ENCODE results near the gene EDNRB.

The EDNRB gene

DNA sequence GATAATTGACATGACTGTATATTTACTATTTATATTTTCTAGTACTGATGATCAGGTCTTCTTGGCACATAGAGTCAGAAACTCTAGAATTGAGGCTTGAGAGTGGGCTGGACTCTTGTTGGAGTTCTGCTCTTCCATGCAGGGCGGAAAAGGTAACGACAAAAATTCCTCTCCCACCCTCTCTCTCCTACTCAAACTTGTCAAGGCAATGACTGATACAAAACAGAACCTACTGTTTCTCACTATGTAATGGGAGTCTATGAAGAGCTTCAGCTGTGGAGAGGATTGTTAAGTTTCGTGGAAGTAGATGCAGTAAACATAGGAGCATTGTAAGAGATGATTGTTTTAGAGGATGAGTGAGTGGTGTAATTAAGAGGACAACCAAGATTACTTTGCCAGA, 8.8 kb downstream of the EDNRB start:
- Mint-ChIP-seq H3K27me3 (peaks cover 7% of the 10 kb centered on the region), H3K36me3 (no peaks in the 10 kb centered on the region), H3K4me1 (ENCODE audit: low read depth) (no peaks in the 10 kb centered on the region), H3K9me3 (ENCODE audit: low read depth) (no peaks in the 10 kb centered on the region), H3K4me3 (no peak overlapping the region), H3K27ac (no peak overlapping the region)

- Mint-ChIP-seq H3K36me3 (no peaks in the 10 kb centered on the region), H3K9me3 (ENCODE audit: low read depth) (no peaks in the 10 kb centered on the region), H3K27ac (no peak overlapping the region), H3K27me3 (peaks cover 3% of the 10 kb centered on the region), H3K4me3 (no peak overlapping the region), H3K4me1 (ENCODE audit: low read depth) (no peaks in the 10 kb centered on the region)
Measured at GRCh38 chr13:77908531-77908930, 10.1 kb downstream of the EDNRB start.

GRCh38 chr13:77907666-77908341, 10.8 kb downstream of the EDNRB start:
- Mint-ChIP-seq H3K27ac (no peak overlapping the region), H3K4me1 (ENCODE audit: low read depth) (no peaks in the 10 kb centered on the region), H3K27me3 (peaks cover 3% of the 10 kb centered on the region), H3K4me3 (no peak overlapping the region), H3K9me3 (ENCODE audit: low read depth) (peaks cover 1% of the 10 kb centered on the region), H3K36me3 (no peaks in the 10 kb centered on the region)

DNA sequence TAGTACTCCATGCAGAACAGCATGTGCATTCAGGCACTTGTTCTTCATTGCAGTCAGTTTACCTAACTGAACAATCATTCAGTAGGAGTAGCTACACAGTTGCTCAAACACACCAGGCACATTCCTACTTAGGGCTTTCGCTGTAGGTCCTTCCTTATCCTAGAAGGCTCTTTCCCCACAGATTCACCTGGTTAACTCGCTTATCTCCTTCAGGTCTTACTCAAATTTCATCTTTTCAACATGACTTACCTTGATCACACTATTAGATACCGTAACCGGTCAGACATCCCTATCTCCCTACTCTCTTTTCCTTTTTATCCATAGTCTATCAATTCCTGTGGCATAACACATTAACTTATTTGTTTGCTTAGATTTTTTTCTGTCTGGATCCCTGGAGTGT, 14.6 kb downstream of the EDNRB start:
- Mint-ChIP-seq H3K27me3 (no peaks in the 10 kb centered on the region), H3K36me3 (no peaks in the 10 kb centered on the region), H3K4me1 (ENCODE audit: low read depth) (no peaks in the 10 kb centered on the region), H3K9me3 (ENCODE audit: low read depth) (peaks cover 5% of the 10 kb centered on the region), H3K4me3 (no peak overlapping the region), H3K27ac (no peak overlapping the region)

DNA sequence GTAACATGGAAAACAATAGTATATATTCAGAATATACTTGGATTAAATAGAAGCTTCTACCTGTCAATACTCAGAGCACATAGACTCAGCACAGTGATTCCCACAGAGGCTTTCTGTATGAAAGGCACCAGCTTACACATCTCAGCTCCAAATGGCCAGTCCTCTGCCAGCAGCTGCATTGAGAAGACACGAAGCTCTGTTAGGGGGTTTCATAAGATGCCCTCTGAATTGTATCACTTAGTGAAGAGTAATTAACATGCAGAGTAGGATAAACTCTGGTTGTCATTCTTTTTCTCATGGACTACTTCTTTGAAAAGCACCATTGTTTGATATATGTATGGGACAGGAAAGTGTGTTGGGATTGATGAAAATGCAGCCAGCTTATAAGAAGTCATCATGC, 15.2 kb downstream of the EDNRB start:
- Mint-ChIP-seq H3K9me3 (ENCODE audit: low read depth) (peaks cover 5% of the 10 kb centered on the region), H3K4me3 (no peak overlapping the region), H3K4me1 (ENCODE audit: low read depth) (no peaks in the 10 kb centered on the region), H3K36me3 (no peaks in the 10 kb centered on the region), H3K27ac (no peak overlapping the region), H3K27me3 (no peaks in the 10 kb centered on the region)

DNA sequence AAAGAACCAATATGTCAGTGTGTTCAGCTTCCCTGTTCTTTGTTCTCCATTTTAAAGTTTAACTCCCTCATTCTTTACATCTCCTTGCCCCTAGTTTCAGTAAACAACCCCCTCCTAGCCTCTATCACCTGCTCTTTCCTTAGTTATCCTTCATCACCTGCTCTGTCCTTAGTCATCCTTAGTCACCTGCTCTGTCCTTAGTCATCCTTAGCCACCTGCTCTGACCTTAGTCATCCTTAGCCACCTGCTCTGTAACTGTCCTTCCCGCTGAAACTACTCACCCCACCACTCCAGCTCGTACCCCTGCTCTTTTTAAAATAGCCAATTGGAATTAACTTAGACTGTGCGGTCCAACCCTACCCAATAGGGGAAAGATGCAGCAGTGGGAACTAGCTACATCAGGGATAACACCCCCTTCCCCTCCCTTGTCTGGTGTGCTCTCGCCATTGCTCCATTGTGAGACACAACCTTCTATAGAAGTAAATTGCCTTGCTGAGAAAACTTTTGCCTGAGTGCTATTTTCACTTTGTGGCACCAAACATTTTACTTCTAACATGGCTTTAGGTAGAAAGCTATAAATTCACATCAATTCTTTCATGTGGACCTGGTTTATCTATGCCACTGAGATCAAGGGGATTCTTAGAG, 16.2 kb downstream of the EDNRB start:
- no peaks in the 10 kb centered on the region for H3K36me3 Mint-ChIP-seq
- no peak overlapping the region for H3K4me3 Mint-ChIP-seq
- H3K27me3 Mint-ChIP-seq: no peaks in the 10 kb centered on the region
- no peak overlapping the region for H3K27ac Mint-ChIP-seq
- peaks cover 5% of the 10 kb centered on the region for H3K9me3 Mint-ChIP-seq (ENCODE audit: low read depth)
- H3K4me1 Mint-ChIP-seq (ENCODE audit: low read depth): no peaks in the 10 kb centered on the region

GRCh38 chr13:77898097-77898496, 20.5 kb downstream of the EDNRB start:
- Mint-ChIP-seq H3K27ac (no peak overlapping the region), H3K4me3 (no peak overlapping the region), H3K9me3 (ENCODE audit: low read depth) (peaks cover 5% of the 10 kb centered on the region), H3K36me3 (no peaks in the 10 kb centered on the region), H3K4me1 (ENCODE audit: low read depth) (no peaks in the 10 kb centered on the region), H3K27me3 (no peaks in the 10 kb centered on the region)

DNA sequence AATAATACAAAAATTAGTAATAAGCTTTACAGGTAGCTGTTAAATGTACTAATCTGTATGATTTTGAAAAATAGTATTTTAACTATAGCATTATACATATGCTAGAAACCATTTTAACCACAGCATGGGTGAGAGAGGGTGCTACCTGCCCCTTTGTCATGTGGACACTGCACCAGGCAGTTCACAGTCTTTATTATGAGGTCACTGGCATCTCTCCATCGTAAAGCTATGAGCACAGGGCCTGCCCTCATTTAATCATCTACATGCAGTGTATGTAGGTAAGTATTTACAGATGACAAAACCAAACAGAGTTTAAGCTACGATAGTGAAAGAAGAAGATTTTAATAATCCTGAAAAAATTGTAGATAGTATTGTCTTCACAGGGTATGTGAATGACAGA, 21.7 kb downstream of the EDNRB start:
- Mint-ChIP-seq H3K27me3 (no peaks in the 10 kb centered on the region), H3K27ac (no peak overlapping the region), H3K9me3 (ENCODE audit: low read depth) (no peaks in the 10 kb centered on the region), H3K4me3 (no peak overlapping the region), H3K4me1 (ENCODE audit: low read depth) (no peaks in the 10 kb centered on the region), H3K36me3 (no peaks in the 10 kb centered on the region)

GRCh38 chr13:77896536-77896935, 22.1 kb downstream of the EDNRB start:
- Mint-ChIP-seq H3K27ac (no peak overlapping the region), H3K9me3 (ENCODE audit: low read depth) (no peaks in the 10 kb centered on the region), H3K36me3 (no peaks in the 10 kb centered on the region), H3K27me3 (no peaks in the 10 kb centered on the region), H3K4me1 (ENCODE audit: low read depth) (no peaks in the 10 kb centered on the region), H3K4me3 (no peak overlapping the region)

DNA sequence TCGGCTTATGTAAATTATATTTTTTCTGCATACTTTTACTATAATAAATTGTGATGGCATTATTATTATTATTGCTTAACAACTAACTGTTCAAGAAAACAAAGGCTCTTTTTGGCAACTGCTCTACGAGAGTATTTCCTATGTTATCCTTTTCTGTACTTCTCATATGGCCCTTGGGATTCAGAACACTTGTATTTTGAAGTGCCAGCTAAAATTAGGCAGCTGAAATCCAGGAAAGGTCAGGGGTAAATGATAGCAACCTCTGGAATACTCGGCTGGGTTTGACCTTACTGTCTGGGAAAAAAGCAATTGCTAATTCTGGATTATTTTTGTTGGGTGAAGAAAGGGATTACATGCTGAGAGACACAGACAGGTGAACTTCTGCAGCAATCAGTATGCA, 23.9 kb downstream of the EDNRB start:
- no peak overlapping the region for H3K27ac Mint-ChIP-seq
- H3K4me3 Mint-ChIP-seq: no peak overlapping the region
- no peaks in the 10 kb centered on the region for H3K36me3 Mint-ChIP-seq
- no peaks in the 10 kb centered on the region for H3K27me3 Mint-ChIP-seq
- H3K9me3 Mint-ChIP-seq (ENCODE audit: low read depth): no peaks in the 10 kb centered on the region
- H3K4me1 Mint-ChIP-seq (ENCODE audit: low read depth): no peaks in the 10 kb centered on the region

DNA sequence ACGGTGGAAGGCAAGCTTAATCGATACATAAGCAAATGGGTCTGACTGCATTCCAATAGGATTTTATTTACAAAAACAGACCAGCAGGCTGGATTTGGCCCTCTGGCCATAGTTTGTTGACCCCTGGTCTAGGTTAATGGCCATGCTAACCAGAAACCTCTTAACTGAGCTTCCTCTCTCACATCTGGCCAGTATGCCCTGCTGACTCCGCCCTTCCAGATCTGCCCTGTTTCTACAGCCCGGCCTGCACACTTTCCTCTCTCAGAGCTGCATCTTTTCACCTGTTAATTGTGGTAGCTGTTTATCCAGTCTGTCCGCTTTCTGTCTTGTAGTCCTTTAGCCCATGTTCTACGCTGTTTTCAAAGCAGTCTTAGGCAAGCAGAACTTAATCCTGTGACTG, 25.6 kb downstream of the EDNRB start:
- H3K27ac Mint-ChIP-seq: no peak overlapping the region
- no peaks in the 10 kb centered on the region for H3K36me3 Mint-ChIP-seq
- no peaks in the 10 kb centered on the region for H3K27me3 Mint-ChIP-seq
- no peaks in the 10 kb centered on the region for H3K4me1 Mint-ChIP-seq (ENCODE audit: low read depth)
- no peaks in the 10 kb centered on the region for H3K9me3 Mint-ChIP-seq (ENCODE audit: low read depth)
- no peak overlapping the region for H3K4me3 Mint-ChIP-seq

DNA sequence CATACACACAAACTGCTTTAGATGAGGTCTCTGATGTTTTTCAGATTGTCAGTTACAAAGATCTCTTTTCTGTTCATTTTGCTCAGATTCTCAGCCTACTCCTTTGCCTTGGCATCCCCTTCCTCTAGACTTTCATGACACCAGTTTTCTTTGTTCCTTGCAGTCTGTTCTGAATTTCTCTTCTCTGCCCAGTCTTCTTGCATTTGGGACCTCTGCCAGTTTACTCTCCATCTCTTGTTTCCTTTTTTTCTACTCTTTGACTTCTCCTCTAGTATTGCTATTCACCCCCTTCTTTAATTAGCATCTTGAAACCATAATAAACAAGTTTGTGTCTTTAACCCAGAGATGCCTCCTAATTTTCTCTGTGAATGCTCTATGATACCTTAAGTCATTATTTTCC, 26.1 kb downstream of the EDNRB start:
- Mint-ChIP-seq H3K27me3 (no peaks in the 10 kb centered on the region), H3K36me3 (no peaks in the 10 kb centered on the region), H3K4me3 (no peak overlapping the region), H3K9me3 (ENCODE audit: low read depth) (no peaks in the 10 kb centered on the region), H3K27ac (no peak overlapping the region), H3K4me1 (ENCODE audit: low read depth) (no peaks in the 10 kb centered on the region)

DNA sequence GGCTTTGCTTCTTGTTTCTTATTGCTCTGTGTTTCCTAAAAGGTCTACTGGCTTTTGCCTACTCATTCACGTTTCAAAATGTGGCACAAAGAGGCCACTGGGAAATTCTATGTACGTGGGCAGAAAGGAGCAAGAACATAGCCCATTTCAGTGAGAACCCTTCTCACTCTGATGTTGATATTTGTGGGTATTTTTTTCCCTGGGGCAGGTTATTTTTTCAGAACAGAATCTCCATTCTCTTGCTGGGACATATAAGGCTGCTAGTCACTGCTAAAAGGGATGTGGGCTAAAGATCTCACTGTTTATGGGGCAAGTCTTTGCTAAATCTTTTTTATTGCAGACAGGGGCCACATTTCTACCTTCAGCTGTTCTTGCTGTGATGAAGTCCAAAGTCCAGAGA, 27.1 kb downstream of the EDNRB start:
- no peaks in the 10 kb centered on the region for H3K4me1 Mint-ChIP-seq (ENCODE audit: low read depth)
- no peak overlapping the region for H3K27ac Mint-ChIP-seq
- peaks cover 2% of the 10 kb centered on the region for H3K27me3 Mint-ChIP-seq
- H3K36me3 Mint-ChIP-seq: no peaks in the 10 kb centered on the region
- no peak overlapping the region for H3K4me3 Mint-ChIP-seq
- no peaks in the 10 kb centered on the region for H3K9me3 Mint-ChIP-seq (ENCODE audit: low read depth)

DNA sequence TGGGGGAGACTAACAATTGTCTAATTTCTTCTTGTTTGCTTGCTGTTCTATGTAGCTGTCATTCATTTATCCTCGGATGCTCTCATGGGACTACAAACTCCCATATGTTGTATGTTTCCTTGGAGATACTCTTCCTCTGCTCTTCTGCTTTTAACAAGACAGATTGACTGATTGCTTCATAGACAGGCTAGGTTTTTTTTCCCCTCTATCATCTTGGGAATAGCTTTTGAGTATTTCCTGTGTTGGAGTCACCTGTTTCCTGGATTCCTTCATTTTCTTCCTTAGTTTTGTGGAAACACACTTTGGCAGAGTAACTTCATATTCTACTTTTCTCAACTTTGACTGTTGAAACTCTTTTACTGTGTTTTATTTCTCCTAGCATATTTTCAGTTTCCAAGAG, 27.6 kb downstream of the EDNRB start:
- Mint-ChIP-seq H3K4me1 (ENCODE audit: low read depth) (no peaks in the 10 kb centered on the region), H3K27ac (no peak overlapping the region), H3K27me3 (peaks cover 2% of the 10 kb centered on the region), H3K9me3 (ENCODE audit: low read depth) (no peaks in the 10 kb centered on the region), H3K36me3 (no peaks in the 10 kb centered on the region), H3K4me3 (no peak overlapping the region)

DNA sequence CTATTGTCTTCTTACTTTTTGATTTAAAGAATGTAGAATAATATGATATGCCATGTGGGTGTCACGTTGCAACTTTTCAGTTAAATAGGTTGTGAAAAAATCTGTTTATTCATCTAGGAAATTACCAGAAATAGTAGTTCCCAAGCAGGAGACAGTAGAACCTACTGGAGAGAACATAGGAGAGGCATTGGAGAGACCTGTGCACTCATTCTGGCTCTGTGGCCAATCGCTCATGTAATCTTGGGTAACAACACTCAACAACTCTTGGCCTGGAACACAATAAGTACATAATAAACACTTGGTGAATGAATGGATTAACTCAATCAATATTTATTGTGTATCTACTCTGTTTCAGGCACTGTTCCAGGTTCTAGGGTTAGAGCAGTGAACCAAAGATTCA, 35.3 kb downstream of the EDNRB start:
- H3K27ac Mint-ChIP-seq: no peak overlapping the region
- no peaks in the 10 kb centered on the region for H3K9me3 Mint-ChIP-seq (ENCODE audit: low read depth)

DNA sequence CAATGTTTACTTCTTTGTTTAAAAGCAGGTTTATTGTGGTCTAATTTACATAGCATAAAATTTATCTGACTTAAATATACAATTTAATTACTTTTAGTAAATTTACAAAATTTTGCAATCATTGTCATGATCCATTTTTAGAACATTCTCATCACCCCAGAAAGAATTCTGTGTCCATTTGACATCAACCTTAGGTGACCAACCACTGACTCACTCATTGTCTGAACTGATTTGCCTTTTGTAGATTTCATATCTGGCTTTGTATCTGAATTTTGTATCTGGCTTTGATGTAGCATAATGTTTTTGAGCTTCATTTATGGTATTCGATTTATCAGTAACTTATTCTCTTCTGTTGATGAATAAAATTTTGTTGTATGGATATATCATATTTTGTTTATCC, 40.4 kb downstream of the EDNRB start:
- Mint-ChIP-seq H3K4me1 (ENCODE audit: low read depth) (no peaks in the 10 kb centered on the region), H3K36me3 (no peaks in the 10 kb centered on the region), H3K4me3 (no peak overlapping the region), H3K9me3 (ENCODE audit: low read depth) (no peaks in the 10 kb centered on the region), H3K27me3 (peaks cover 3% of the 10 kb centered on the region), H3K27ac (no peak overlapping the region)

More for the DNA sequence above, 35.3 kb downstream of the EDNRB start:
- peaks cover 2% of the 10 kb centered on the region for H3K27me3 Mint-ChIP-seq
- no peaks in the 10 kb centered on the region for H3K36me3 Mint-ChIP-seq
- no peaks in the 10 kb centered on the region for H3K4me1 Mint-ChIP-seq (ENCODE audit: low read depth)
- no peak overlapping the region for H3K4me3 Mint-ChIP-seq
